H9 (cell line): ENCODE results near the gene CBFA2T2. TPM values are rescaled to one million over a fixed set of nuclear protein-coding genes. Genes with fewer than 3 reads are reported as not detected.

Experiments
- DNase-seq: peaks from one replicate; pipeline ENCODE4 v3.0.0-alpha.2; 2017
- H2AFZ ChIP-seq: one replicate; pipeline ENCODE4 v1.6.1; 2013; ENCODE audit warnings: mild to moderate bottlenecking, low read length, control low read depth, moderate library complexity
- H2AK5ac ChIP-seq: 2 replicates; pipeline ENCODE4 v1.6.1; 2013; ENCODE audit warnings: low read length, control low read depth, mixed read lengths; ENCODE audit not compliant: insufficient read length
- H2BK120ac ChIP-seq: one replicate; pipeline ENCODE4 v1.6.1; 2013; ENCODE audit warnings: low read depth, mild to moderate bottlenecking, low read length, control low read depth, inconsistent platforms; ENCODE audit not compliant: poor library complexity, severe bottlenecking
- H2BK12ac ChIP-seq: 2 replicates; pipeline ENCODE4 v1.6.1; 2013; ENCODE audit warnings: low read length, control low read depth, mixed read lengths, low read depth; ENCODE audit not compliant: insufficient read length
- H2BK15ac ChIP-seq: 2 replicates; pipeline ENCODE4 v1.6.1; 2013; ENCODE audit warnings: low read depth, low read length, control low read depth
- H2BK20ac ChIP-seq: one replicate; pipeline ENCODE4 v1.6.1; 2013; ENCODE audit warnings: low read depth, mild to moderate bottlenecking, low read length, control low read depth, inconsistent platforms; ENCODE audit not compliant: poor library complexity, severe bottlenecking
- H2BK5ac ChIP-seq: 2 replicates; pipeline ENCODE4 v1.6.1; 2013; ENCODE audit warnings: low read length, control low read depth, mixed read lengths; ENCODE audit not compliant: insufficient read length
- H3K14ac ChIP-seq: 2 replicates; pipeline ENCODE4 v1.6.1; 2013; ENCODE audit warnings: low read length, control low read depth; ENCODE audit not compliant: insufficient read depth
- H3K18ac ChIP-seq: 2 replicates; pipeline ENCODE4 v1.6.1; 2013; ENCODE audit warnings: low read depth, mild to moderate bottlenecking, mixed read lengths, low read length, control low read depth; ENCODE audit not compliant: insufficient read length
- H3K23ac ChIP-seq: 2 replicates; pipeline ENCODE4 v1.6.1; 2013; ENCODE audit warnings: low read length, control low read depth, mixed read lengths, low read depth; ENCODE audit not compliant: insufficient read length
- H3K23me2 ChIP-seq: 2 replicates; pipeline ENCODE4 v1.6.1; 2013; ENCODE audit warnings: low read depth, mild to moderate bottlenecking, mixed read lengths, low read length, control low read depth; ENCODE audit not compliant: insufficient read length, poor library complexity, severe bottlenecking
- H3K27ac ChIP-seq: 2 replicates; pipeline ENCODE4 v1.5.1; 2013; ENCODE audit warnings: low read length, control low read depth, mixed read lengths, low read depth; ENCODE audit not compliant: insufficient read length
- H3K27me3 ChIP-seq: 2 replicates; pipeline ENCODE4 v1.6.1; 2013; ENCODE audit warnings: low read length, control low read depth, inconsistent platforms; ENCODE audit not compliant: insufficient read depth
- H3K4ac ChIP-seq: 2 replicates; pipeline ENCODE4 v1.6.1; 2013; ENCODE audit warnings: low read depth, mild to moderate bottlenecking, control low read depth, inconsistent platforms, low read length, moderate library complexity
- H3K4me1 ChIP-seq: 2 replicates; pipeline ENCODE4 v1.6.1; 2013; ENCODE audit warnings: low read length, control low read depth, inconsistent platforms; ENCODE audit not compliant: insufficient read depth
- H3K4me2 ChIP-seq: 2 replicates; pipeline ENCODE4 v1.6.1; 2013; ENCODE audit warnings: low read length, control low read depth, mixed read lengths; ENCODE audit not compliant: insufficient read length, insufficient read depth
- H3K56ac ChIP-seq: 2 replicates; pipeline ENCODE4 v1.6.1; 2013; ENCODE audit warnings: low read depth, mild to moderate bottlenecking, mixed read lengths, low read length, control low read depth; ENCODE audit not compliant: insufficient read length
- H3K79me1 ChIP-seq: 2 replicates; pipeline ENCODE4 v1.6.1; 2013; ENCODE audit warnings: low read depth, mild to moderate bottlenecking, moderate library complexity, low read length, control low read depth, inconsistent platforms; ENCODE audit not compliant: insufficient read depth, poor library complexity, severe bottlenecking
- H3K79me2 ChIP-seq: 2 replicates; pipeline ENCODE4 v1.6.1; 2013; ENCODE audit warnings: low read length, control low read depth, inconsistent platforms; ENCODE audit not compliant: insufficient read depth
- H3K9ac ChIP-seq: 2 replicates; pipeline ENCODE4 v1.6.1; 2013; ENCODE audit warnings: low read length, control low read depth, mixed read lengths; ENCODE audit not compliant: insufficient read length; ENCODE audit errors: extremely low read depth
- H3K9me3 ChIP-seq: one replicate; pipeline ENCODE4 v1.6.1; 2013; ENCODE audit warnings: low read depth, low read length, inconsistent platforms; ENCODE audit not compliant: control insufficient read depth
- H3T11ph ChIP-seq: one replicate; pipeline ENCODE4 v1.6.1; 2013; ENCODE audit warnings: mild to moderate bottlenecking, low read length, control low read depth, inconsistent platforms
- H4K20me1 ChIP-seq: one replicate; pipeline ENCODE4 v1.6.1; 2013; ENCODE audit not compliant: control insufficient read depth, insufficient read length, insufficient read depth
- H4K5ac ChIP-seq: 2 replicates; pipeline ENCODE4 v1.6.1; 2013; ENCODE audit warnings: low read depth, mild to moderate bottlenecking, mixed read lengths, low read length, control low read depth; ENCODE audit not compliant: insufficient read length
- H4K8ac ChIP-seq: replicated peaks from 2 replicates; pipeline ENCODE4 v1.6.1; 2013; ENCODE audit warnings: low read length, control low read depth, mixed read lengths, low read depth; ENCODE audit not compliant: insufficient read length
- H4K91ac ChIP-seq: 2 replicates; pipeline ENCODE4 v1.6.1; 2013; ENCODE audit warnings: low read depth, mild to moderate bottlenecking, moderate library complexity, mixed read lengths, low read length, control low read depth; ENCODE audit not compliant: insufficient read length
- H3K27ac Mint-ChIP-seq, 3 experiments: 2 replicates in 2 of 3; 3 replicates in 1 of 3; pipeline ENCODE4 v1.8.0; 2020 to 2021; ENCODE audit warnings: mixed read lengths in 3 of 3, mild to moderate bottlenecking in 1 of 3, moderate library complexity in 1 of 3
- H3K27me3 Mint-ChIP-seq: 2 replicates; pipeline ENCODE4 v1.8.0; 2021; ENCODE audit warnings: low read depth, mild to moderate bottlenecking, moderate library complexity, mixed read lengths
- H3K36me3 Mint-ChIP-seq, 3 experiments: 2 replicates in 2 of 3; 3 replicates in 1 of 3; pipeline ENCODE4 v1.8.0; 2020 to 2021; ENCODE audit warnings: low read depth in 3 of 3, mixed read lengths in 3 of 3; ENCODE audit not compliant: insufficient read depth in 1 of 3
- H3K4me1 Mint-ChIP-seq, 2 experiments: 2 replicates each; pipeline ENCODE4 v1.8.0; 2020; ENCODE audit warnings: mixed read lengths in 2 of 2
- H3K4me3 Mint-ChIP-seq, 2 experiments: 2 replicates in 1 of 2; 3 replicates in 1 of 2; pipeline ENCODE4 v1.8.0; 2020 to 2021; ENCODE audit warnings: mild to moderate bottlenecking in 2 of 2, mixed read lengths in 2 of 2, moderate library complexity in 1 of 2
- H3K9me3 Mint-ChIP-seq, 2 experiments: 2 replicates in 1 of 2; 3 replicates in 1 of 2; pipeline ENCODE4 v1.8.0; 2020; ENCODE audit warnings: mild to moderate bottlenecking in 2 of 2, mixed read lengths in 2 of 2, moderate library complexity in 1 of 2
- CTCF ChIP-seq: fragments of 200-600 bp; sonication (generic); conservative IDR thresholded peaks from 3 replicates; pipeline ENCODE4 v1.8.0; 2021; ENCODE audit warnings: antibody characterized with exemption, mild to moderate bottlenecking
- WGBS: extraction: QIAGEN DNeasy Blood & Tissue Kit; methylation state at CpG from one replicate; pipeline ENCODE4 v1.1.7; 2013; ENCODE audit warnings: missing lambda C conversion rate, low lambda C conversion rate, mixed read lengths; ENCODE audit not compliant: insufficient read length; ENCODE audit errors: extremely low coverage; 5-methylcytosine and 5-hydroxymethylcytosine counted together
- total RNA-seq: library from RNA; stranded (reverse); gene quantifications from 2 replicates; pipeline ENCODE4 v1.2.1, GENCODE V29; 2021

The CBFA2T2 gene
- total RNA-seq, 1 experiment from 2014 or later = 11.2 TPM

DNA sequence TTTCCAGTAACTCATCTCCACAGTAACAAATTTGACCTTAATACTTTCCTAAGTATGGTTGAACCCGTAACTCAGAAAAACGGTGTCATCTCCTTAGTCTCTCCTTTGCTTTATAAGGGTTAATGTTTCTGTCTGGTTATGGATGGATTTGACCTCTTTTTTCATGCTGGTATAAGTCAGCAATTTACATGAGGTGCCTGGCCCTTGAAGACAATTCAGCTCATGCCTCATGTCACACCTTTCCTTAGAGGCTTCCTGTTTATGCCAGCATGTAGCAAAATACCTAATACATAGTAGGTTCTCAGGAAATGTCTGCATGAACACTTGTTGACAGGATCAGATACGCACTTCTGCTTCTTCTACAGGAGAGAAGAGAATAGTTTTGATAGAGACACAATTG, 134.5 kb downstream of the CBFA2T2 start:
- no peak overlapping the region for H3K4ac ChIP-seq
- no peak overlapping the region for H3K23ac ChIP-seq
- H2BK20ac ChIP-seq = no peak overlapping the region
- H3K14ac ChIP-seq = no peak overlapping the region
- no peak overlapping the region for H3K18ac ChIP-seq
- Mint-ChIP-seq H3K4me1 (no peaks in the 10 kb centered on the region), H3K27ac (no peak overlapping the region), H3K4me3 (no peak overlapping the region), H3K36me3 (peaks cover 11 to 57% (median 39%) of the 10 kb centered on the region in 3 experiments; a peak in 6 of 7 replicates), H3K9me3 (no peaks in the 10 kb centered on the region), H3K27me3 (no peaks in the 10 kb centered on the region)
- no peak overlapping the region for H3K9ac ChIP-seq
- H2BK120ac ChIP-seq = no peak overlapping the region
- WGBS = no CpG with 5 or more reads among the region's 3 CpGs
- DNase-seq = no peak
- no peak overlapping the region for H2BK5ac ChIP-seq
- H2AK5ac ChIP-seq = no peak overlapping the region
- H3K4me2 ChIP-seq = no peak overlapping the region
- H3K23me2 ChIP-seq = no peaks in the 10 kb centered on the region
- TF ChIP-seq CTCF = no peak
- H4K20me1 ChIP-seq = no peaks in the 10 kb centered on the region
- no peak overlapping the region for H3K56ac ChIP-seq
- H2BK12ac ChIP-seq = no peak overlapping the region
- H2AFZ ChIP-seq = no peak overlapping the region
- no peaks in the 10 kb centered on the region for H3K27me3 ChIP-seq
- H3K79me1 ChIP-seq = no peaks in the 10 kb centered on the region
- no peaks in the 10 kb centered on the region for H3K9me3 ChIP-seq
- H3T11ph ChIP-seq = no peak overlapping the region
- no peak overlapping the region for H4K91ac ChIP-seq
- H3K4me1 ChIP-seq = no peaks in the 10 kb centered on the region
- no peaks in the 10 kb centered on the region for H3K79me2 ChIP-seq
- no peak overlapping the region for H2BK15ac ChIP-seq
- no peak overlapping the region for H4K8ac ChIP-seq
- H4K5ac ChIP-seq = no peak overlapping the region
- H3K27ac ChIP-seq = no peak overlapping the region
